Measurements from ENCODE around the gene RPS6KA3. TPM values are rescaled to one million over a fixed set of nuclear protein-coding genes. Genes with fewer than 3 reads are reported as not detected.

RPS6KA3 gene
- total and polyA plus RNA-seq, 11 donors, result 6.6 to 52.3 (median 35.7) TPM

- ATAC-seq (no peak), DNase-seq (no peak)
- WGBS, 4 donors, result 83 to 95% (median 93%) methylated on average over 1 of the region's 1 CpG
- Histone ChIP-seq H3K9me3 (no peaks in the 10 kb centered on the region), H3K27ac (no peak overlapping the region), H3K27me3 (peaks cover 0 to 15% (median 0%) of the 10 kb centered on the region in 9 donors), H3K4me3 (no peak overlapping the region), H3K4me1 (peaks cover 0 to 8% (median 0%) of the 10 kb centered on the region in 12 donors), H3K36me3 (peaks cover 0 to 23% (median 17%) of the 10 kb centered on the region in 9 donors)
- TF ChIP-seq POLR2A (IDR thresholded peaks at IDR 0.05) (no peak), CTCF (IDR thresholded peaks at IDR 0.05) (no peak)
- intact Hi-C loops (cut with DNase I), result loop anchor here in 1 of 10 donors (10.0 kb wide), 2 partner anchors 117 to 297 kb away; partner anchors contain the start of gene RPS6KA3
Observed at GRCh38 chrX:20147561-20147960, 119.1 kb downstream of the RPS6KA3 start.

GRCh38 chrX:20144491-20144890 is 122.2 kb downstream of the RPS6KA3 start:
- Histone ChIP-seq H3K27me3 (peaks cover 0 to 7% (median 0%) of the 10 kb centered on the region in 9 donors), H3K27ac (no peak overlapping the region), H3K9me3 (no peaks in the 10 kb centered on the region), H3K4me3 (no peak overlapping the region), H3K4me1 (peaks cover 3 to 30% (median 8%) of the 10 kb centered on the region in 12 donors), H3K36me3 (no peaks in the 10 kb centered on the region)
- TF ChIP-seq POLR2A (IDR thresholded peaks at IDR 0.05), result no peak
- TF ChIP-seq CTCF (IDR thresholded peaks at IDR 0.05), result no peak
- DNase-seq, result no peak
- 67 to 81% (median 74%) methylated on average over 3 of the region's 3 CpGs for WGBS, 4 donors
- ATAC-seq, result no peak
- intact Hi-C loops (cut with DNase I), result loop anchor here in 1 of 10 donors (10.0 kb wide), 2 partner anchors 120 to 300 kb away; partner anchors contain the start of gene RPS6KA3

- peaks cover 0 to 8% (median 0%) of the 10 kb centered on the region in 9 donors for H3K36me3 ChIP-seq
- peaks cover 3 to 37% (median 15%) of the 10 kb centered on the region in 12 donors for H3K4me1 ChIP-seq
- no peak overlapping the region for H3K4me3 ChIP-seq
- WGBS, 4 donors, result 70 to 81% (median 76%) methylated on average over 2 of the region's 2 CpGs
- DNase-seq, result no peak
- TF ChIP-seq CTCF (IDR thresholded peaks at IDR 0.05) (no peak), POLR2A (IDR thresholded peaks at IDR 0.05) (no peak)
- ATAC-seq, result no peak
- H3K27me3 ChIP-seq, result peaks cover 0 to 7% (median 0%) of the 10 kb centered on the region in 9 donors
- intact Hi-C loops (cut with DNase I), result loop anchor here in 1 of 10 donors (10.0 kb wide), 2 partner anchors 121 to 301 kb away; partner anchors contain the start of gene RPS6KA3
- H3K27ac ChIP-seq, result peak overlapping the region in 1 of 12 donors; percentile 93
- H3K9me3 ChIP-seq, result no peaks in the 10 kb centered on the region
Observed at GRCh38 chrX:20143561-20143960, 123.1 kb downstream of the RPS6KA3 start.

- intact Hi-C loops (cut with DNase I), result loop anchor here in 1 of 10 donors (10.0 kb wide), 2 partner anchors 122 to 302 kb away; partner anchors contain the start of gene RPS6KA3
- peaks cover 0 to 12% (median 4%) of the 10 kb centered on the region in 9 donors for H3K36me3 ChIP-seq
- H3K27me3 ChIP-seq, result peaks cover 0 to 7% (median 0%) of the 10 kb centered on the region in 9 donors
- H3K27ac ChIP-seq, result peak overlapping the region in 1 of 12 donors; percentile 93
- WGBS, 4 donors, result 60 to 65% (median 62%) methylated on average over 6 of the region's 6 CpGs
- DNase-seq, result no peak
- no peak overlapping the region for H3K4me3 ChIP-seq
- no peak for TF ChIP-seq POLR2A (IDR thresholded peaks at IDR 0.05)
- TF ChIP-seq CTCF (IDR thresholded peaks at IDR 0.05), result no peak
- no peaks in the 10 kb centered on the region for H3K9me3 ChIP-seq
- ATAC-seq, result no peak
- H3K4me1 ChIP-seq, result peaks cover 3 to 37% (median 15%) of the 10 kb centered on the region in 12 donors
Observed at GRCh38 chrX:20143111-20143510, 123.6 kb downstream of the RPS6KA3 start.
